ENCODE measurements around the gene PAQR8.
"Not testable (repeated sequence)": the region's sequence is repeated elsewhere in the genome, so short reads cannot be mapped to it uniquely, and the experiment has no call there.

The PAQR8 gene

GRCh38 chr6:52384145-52384766 lies 22.3 kb downstream of the PAQR8 start:
- DNase-seq (ENCODE audit: low read depth) = no peak
- TF ChIP-seq CTCF (conservative IDR thresholded peaks at IDR 0.05; ENCODE audit: control insufficient read depth, insufficient read depth, low read depth, low read length) = no peak
- H3K4me3 ChIP-seq (ENCODE audit: control insufficient read depth, low read depth, low read length) = no peak overlapping the region

- no peak for TF ChIP-seq CTCF (conservative IDR thresholded peaks at IDR 0.05; ENCODE audit: control insufficient read depth, insufficient read depth, low read depth, low read length)
- no peak overlapping the region for H3K4me3 ChIP-seq (ENCODE audit: control insufficient read depth, low read depth, low read length)
- no peak for DNase-seq (ENCODE audit: low read depth)
Observed at GRCh38 chr6:52385074-52385473, 23.1 kb downstream of the PAQR8 start.

- not testable (repeated sequence) for DNase-seq (ENCODE audit: low read depth); H3K4me3 ChIP-seq (ENCODE audit: control insufficient read depth, low read depth, low read length)
Observed at GRCh38 chr6:52388119-52388518, 26.2 kb downstream of the PAQR8 start.

- DNase-seq (ENCODE audit: low read depth) = no peak
- no peak overlapping the region for H3K4me3 ChIP-seq (ENCODE audit: control insufficient read depth, low read depth, low read length)
- no peak for TF ChIP-seq CTCF (conservative IDR thresholded peaks at IDR 0.05; ENCODE audit: control insufficient read depth, insufficient read depth, low read depth, low read length)
Observed at GRCh38 chr6:52388790-52389189, 26.8 kb downstream of the PAQR8 start.

- no peak overlapping the region for H3K4me3 ChIP-seq (ENCODE audit: control insufficient read depth, low read depth, low read length)
- no peak for TF ChIP-seq CTCF (conservative IDR thresholded peaks at IDR 0.05; ENCODE audit: control insufficient read depth, insufficient read depth, low read depth, low read length)
- DNase-seq (ENCODE audit: low read depth) = no peak
Observed at GRCh38 chr6:52389264-52389625, 27.3 kb downstream of the PAQR8 start.

GRCh38 chr6:52389626-52390360 lies 27.8 kb downstream of the PAQR8 start:
- H3K4me3 ChIP-seq (ENCODE audit: control insufficient read depth, low read depth, low read length) = no peak overlapping the region
- TF ChIP-seq CTCF (conservative IDR thresholded peaks at IDR 0.05; ENCODE audit: control insufficient read depth, insufficient read depth, low read depth, low read length) = no peak
- DNase-seq (ENCODE audit: low read depth) = peak; percentile 42

- no peak overlapping the region for H3K4me3 ChIP-seq (ENCODE audit: control insufficient read depth, low read depth, low read length)
Observed at GRCh38 chr6:52390361-52390727, 28.4 kb downstream of the PAQR8 start.

More at GRCh38 chr6:52390361-52390727, 28.4 kb downstream of the PAQR8 start:
- no peak for TF ChIP-seq CTCF (conservative IDR thresholded peaks at IDR 0.05; ENCODE audit: control insufficient read depth, insufficient read depth, low read depth, low read length)
- DNase-seq (ENCODE audit: low read depth) = peak; percentile 64

Data from fibroblast of mammary gland (primary cell).